Measurements from ENCODE around the gene PLCB4.

DNA sequence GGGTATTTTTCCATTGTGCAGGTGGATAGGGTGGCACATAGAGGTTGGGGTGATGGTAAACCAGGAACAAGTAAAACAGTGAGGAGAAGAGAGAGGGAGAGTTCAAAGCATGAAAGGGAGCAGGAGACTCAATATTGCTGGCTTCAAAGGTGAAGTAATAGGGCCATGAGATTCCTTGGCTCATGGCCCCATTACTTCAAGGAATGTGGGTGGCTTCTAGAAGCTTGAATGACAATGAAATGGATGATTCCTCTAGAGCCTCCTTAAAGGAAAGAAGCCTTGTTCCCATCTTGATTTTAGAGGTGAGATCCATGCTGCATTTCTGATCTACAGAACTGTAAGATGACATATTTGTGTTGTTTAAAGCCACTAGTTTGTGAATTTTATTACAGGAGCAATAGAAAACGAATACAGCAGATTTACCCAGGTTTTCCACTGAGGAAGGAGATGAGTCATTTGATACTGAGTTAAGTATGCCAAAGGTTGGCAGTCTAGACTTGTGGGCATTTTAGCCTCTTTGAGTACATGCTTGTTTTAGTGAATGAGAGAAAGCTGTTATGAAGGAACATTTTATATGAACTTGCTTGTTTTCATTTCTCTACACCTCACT, 110.4 kb downstream of the PLCB4 start:
- TF ChIP-seq, protein P1, sequence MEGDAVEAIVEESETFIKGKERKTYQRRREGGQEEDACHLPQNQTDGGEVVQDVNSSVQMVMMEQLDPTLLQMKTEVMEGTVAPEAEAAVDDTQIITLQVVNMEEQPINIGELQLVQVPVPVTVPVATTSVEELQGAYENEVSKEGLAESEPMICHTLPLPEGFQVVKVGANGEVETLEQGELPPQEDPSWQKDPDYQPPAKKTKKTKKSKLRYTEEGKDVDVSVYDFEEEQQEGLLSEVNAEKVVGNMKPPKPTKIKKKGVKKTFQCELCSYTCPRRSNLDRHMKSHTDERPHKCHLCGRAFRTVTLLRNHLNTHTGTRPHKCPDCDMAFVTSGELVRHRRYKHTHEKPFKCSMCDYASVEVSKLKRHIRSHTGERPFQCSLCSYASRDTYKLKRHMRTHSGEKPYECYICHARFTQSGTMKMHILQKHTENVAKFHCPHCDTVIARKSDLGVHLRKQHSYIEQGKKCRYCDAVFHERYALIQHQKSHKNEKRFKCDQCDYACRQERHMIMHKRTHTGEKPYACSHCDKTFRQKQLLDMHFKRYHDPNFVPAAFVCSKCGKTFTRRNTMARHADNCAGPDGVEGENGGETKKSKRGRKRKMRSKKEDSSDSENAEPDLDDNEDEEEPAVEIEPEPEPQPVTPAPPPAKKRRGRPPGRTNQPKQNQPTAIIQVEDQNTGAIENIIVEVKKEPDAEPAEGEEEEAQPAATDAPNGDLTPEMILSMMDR (conservative IDR thresholded peaks at IDR 0.05), result no peak
- no peak for TF ChIP-seq EZH2 (IDR thresholded peaks at IDR 0.05; ENCODE audit: low read depth)

All from PC-9 (cell line).